HG03342 (cell line): ENCODE measurements around the gene MTIF3.

ENCODE experiments used
- ATAC-seq: cut with Tn5 transposase; IDR thresholded peaks from one replicate; pipeline ENCODE4 v1.9.1; 2021; ENCODE audit warnings: mild to moderate bottlenecking, moderate library complexity; ENCODE audit not compliant: unreplicated experiment

The MTIF3 gene, protein sequence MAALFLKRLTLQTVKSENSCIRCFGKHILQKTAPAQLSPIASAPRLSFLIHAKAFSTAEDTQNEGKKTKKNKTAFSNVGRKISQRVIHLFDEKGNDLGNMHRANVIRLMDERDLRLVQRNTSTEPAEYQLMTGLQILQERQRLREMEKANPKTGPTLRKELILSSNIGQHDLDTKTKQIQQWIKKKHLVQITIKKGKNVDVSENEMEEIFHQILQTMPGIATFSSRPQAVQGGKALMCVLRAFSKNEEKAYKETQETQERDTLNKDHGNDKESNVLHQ

DNA sequence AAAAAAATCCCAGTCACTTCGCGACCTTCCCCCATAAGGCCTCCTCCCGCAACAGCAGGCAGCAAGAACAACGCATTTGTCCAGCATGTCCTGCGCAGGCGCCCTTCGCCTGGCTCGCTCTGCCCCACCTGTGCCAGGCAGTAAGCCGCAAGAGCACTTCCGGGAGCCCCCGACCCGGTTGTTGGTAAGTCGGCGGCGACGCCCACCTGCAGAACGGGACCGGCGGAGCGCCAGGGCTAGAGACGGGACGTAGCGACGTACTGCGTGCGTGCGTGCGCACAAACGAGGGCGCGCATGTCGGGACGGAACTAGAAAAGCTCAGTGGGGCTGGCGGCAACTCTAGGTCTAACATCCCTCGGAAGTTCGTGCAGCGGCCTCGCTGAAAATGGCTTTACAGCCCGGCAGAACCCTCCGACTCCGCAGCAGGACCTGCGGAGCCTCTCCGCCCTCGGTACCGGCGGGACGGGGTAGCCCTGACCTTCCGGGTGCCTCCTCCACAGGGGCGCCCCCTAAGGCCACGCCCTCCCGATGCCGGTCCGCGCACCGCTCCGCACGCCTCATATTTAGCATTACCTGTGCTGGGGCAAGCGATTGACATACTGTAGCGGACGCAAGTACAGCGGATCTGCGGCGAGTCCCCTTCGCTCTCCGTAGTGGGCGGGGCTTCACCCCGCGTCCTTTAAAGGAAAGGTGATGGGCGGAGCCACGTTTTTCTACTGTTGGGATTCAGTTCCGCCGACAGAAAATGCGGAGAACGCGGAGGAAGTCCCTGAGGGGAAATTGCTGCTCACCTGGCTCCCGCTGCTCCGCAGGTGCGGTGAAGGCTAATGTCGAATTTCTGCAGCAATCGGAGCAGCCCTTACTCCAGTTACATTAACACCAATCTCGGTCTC lies at the start of gene MTIF3:
MTIF3 (minus strand) TSS at position 629 of the 893 bp plus-strand sequence. CDS start 10,116 bp downstream, outside the sequence.
- peak; percentile 86 for ATAC-seq

DNA sequence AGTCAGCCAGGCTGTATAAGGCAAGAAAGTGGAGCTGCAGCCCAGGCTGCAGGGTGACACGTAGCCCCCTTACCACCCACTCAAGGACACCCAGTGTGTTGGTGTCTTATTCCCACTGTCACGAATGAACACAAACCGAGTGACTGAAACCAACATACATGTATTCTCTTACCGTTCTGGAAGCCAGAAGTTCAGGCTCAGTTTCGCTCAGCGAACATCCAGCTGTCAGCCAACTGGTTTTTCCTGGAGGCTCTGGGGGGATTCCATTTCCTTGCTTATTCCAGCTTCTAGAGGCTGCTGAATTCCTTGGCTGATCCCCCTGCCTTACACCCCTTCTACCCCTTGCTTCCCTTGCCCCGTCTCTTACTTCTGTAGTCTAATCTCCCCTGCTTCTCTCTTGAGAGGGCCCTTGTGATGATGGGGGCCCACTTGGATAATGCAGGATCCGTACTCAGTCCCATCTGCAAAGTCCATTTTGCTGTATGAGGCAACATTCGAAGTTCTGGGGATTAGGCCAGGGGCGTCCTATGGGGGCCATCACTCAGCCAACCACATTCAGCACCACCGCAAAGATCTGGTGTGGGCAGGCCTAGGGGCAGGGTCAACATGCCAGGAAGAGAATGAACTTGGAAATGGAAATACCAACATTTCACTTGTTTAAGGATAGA lies 47.3 kb upstream of the MTIF3 start:
- ATAC-seq = no peak

DNA sequence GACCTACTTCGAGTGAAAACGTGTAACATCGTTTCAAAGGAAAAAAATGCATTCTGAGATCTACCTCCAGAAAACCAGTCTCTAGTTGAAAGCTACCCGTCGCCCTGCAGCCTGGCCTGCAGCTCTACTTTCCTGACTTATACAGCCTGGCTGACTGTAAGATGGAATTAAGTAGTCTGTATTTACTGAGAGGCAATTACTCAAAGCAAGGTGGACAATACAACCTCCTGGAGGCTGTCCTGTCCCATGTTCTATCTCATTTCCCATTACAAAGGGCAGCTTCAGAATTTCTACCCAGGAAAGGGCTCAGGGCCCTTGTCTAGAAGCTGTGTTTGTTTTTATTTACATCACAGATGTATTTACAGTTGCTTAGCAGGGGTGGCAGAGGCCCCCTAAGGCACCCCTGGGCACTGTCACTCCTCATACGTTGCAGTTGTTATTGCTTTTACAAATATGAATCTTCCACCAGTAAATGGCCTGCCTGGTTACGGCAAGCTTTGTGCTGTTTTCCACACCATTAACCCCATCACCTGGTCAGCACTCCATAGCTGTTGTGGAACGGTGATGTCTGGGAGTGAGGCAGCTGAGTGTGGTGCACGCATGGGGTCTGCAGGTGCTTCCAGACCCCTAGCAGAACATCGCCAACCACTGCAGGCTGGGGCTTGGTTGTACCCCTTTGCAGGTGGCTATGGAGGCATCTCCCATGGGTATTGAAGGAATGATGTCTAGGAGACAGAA lies 46.3 kb upstream of the MTIF3 start:
- ATAC-seq = no peak

DNA sequence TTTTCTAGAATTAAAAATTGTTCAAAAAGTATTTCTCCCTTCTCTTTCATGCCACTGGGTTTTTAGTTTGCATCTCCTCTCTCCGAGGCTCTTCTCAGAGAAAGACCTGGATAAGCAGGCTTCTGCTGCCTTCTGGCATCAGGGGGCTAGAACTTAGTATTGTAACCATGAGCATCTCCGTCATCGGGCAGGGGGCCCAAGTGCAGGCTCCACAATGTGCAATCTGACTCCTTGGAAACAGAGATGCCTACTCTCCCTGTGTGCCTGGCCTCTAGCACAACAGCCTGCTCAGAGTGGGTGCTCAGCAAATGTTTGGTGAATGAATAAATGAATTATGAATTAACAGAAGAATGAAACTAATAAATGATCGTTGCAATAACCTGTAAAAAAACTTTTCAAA lies 45.6 kb upstream of the MTIF3 start:
- no peak for ATAC-seq

DNA sequence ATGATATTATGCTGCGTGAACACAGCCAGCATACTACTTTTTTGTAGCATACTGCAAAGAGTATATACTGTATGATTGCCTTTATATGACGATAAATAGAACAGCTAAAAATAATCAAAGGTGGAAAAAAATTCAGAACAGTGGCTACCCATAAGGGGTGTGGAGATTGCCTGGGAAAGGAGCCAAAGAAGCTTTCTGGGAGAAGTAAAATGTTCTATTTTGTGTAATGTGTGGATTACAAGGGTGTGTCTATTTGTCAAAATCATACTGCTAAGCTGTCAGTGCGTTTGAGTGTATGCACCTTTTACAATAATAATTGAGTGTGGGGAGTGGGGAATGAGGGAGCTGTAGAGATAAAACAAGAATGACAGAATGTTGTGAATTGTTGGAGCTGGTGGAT lies 45.2 kb upstream of the MTIF3 start:
- ATAC-seq = no peak

DNA sequence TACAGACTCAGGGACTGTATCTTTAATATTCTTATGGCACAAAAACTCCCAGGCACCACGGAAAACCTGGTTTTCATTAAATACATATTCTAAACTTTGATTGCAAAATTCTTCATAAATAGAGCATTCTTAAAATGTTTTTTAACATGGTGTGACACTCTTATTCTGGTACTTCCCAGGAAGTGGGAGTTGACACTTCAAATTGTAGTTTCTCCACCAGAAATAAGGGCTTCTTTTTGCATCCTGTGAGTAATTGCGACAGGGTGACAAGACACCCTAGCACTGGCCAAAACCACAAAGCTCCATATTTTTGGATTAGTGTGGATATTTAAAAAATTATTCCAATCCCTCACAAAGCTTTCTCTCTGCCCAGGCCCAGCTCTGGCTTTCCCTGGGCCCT lies 43.6 kb upstream of the MTIF3 start:
- no peak for ATAC-seq

DNA sequence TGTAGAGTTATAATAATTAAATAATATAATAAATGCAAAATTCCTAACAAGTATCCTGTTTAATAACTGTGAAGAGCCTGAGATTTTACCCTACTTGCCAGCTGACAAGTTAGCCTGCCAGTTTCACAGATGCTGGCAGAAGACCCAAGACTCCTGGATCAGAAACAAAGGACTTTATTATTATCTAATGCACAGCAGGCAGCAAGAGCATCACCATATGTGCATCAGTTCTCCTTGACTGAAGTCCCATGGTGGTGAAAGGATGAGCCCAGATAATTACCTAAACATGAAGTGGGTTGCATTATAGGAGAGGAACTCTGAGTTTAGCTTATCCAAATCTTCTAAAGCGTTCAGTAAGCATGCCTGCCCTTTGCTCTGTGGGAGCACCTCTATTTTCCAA lies 39.1 kb upstream of the MTIF3 start:
- ATAC-seq = no peak

DNA sequence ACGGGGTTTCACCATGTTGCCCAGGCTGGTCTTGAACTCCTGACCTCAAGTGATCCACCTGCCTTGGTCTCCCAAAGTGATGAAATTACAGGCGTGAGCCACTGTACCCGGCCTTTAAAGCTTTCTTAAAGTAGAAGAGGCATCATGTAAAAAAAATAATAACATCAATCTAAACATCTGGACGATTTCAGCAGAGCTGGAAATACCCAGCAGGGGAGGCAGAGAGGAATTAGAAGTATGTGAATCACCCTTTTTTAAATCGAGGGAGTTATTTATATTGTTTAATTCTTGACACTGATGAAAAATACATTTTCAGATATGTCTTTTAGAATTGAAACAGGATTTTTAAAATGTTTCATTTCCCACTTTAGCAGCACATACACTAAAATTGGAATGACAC lies 37.4 kb upstream of the MTIF3 start:
- no peak for ATAC-seq

DNA sequence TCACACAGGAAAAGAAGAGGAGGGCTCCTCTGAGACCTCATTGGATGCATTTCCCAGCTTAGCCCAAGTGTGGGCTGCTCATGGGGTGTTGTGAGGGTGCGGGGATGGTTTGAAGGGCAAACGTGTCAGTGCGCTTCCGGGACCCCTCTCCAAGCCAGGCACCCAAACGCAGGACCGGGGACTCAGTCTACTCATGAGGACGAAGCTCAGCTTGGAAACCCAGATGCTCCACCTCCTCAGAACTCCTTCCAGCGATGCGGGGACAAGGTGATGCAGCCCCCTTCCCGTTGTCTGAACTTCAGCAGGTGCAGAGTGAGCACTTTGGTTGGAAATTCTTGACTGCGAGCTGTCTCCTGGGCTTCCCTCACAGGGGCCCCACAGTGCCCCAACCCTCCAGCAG lies 33.1 kb upstream of the MTIF3 start:
- no peak for ATAC-seq

DNA sequence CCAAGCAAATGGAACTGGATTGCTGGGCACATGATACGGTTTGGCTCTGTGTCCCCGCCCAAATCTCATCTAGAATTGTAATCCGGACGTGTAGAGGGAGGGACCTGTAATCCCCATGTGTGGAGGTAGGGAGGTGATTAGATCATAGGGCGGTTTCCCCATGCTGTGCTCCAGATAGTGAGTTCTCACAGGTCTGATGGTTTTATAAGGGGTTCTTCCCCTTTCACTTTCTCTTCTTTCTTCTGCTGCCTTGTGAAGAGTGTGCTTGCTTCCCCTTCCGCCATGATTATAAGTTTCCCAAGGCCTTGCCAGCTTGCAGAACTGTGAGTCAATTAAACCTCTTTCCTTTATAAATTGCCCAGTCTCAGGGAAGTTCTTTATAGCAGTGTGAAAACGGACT lies 32.6 kb upstream of the MTIF3 start:
- peak; percentile 96 for ATAC-seq

DNA sequence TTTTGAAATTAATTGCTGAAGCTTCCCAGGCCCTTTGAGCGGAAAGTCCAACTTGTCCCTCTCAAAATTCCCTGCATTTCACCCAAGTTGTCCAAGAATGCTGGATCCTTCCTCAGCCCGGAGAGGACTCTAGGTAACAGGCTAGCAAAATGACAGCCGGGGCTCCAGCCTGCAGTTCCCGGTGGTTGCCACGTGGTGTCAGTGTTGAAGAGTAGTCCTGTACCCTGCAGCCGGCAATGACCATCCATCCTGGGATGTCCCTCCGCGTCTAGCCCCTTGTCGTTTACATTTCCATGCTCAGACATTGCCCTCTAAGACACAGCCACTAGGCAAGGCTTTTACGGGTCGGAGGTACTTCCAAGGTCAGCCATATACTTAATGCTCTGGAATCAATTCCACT lies 31.4 kb upstream of the MTIF3 start:
- ATAC-seq = no peak

DNA sequence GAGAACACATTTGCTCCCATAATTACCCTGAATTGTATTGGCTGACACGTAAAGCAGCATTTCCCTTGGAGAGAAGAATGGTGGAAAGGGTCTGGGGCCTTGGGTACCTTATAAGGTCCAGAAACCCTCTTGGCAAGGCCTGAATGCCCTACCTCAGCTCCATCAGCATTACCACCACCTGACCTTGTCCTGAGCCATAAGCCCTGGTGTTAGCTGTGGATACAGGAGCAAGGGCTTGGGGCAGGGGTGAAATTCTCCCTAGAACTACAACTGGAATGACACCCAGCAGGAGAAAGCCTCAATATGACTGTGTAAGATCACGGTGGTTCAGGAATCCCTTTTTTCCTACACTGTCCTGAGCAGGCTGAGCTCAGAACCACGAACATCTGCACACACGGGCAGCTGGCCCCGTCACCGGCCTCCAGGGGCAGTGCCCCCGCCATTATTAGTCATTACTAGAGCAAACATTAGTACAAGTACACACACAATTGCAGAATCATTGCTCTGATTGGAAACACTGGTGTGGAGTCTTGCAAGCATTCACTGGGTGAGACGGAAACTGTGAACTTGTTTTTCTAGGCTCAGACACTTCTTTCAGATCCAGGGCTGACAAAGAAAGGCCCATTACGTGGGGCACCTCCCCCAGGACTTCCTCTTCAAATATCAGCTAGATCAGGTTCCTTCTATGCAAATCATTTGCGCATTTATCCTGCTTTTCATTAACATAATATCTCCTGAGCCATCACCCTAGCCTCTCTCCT lies 26.8 kb upstream of the MTIF3 start:
- ATAC-seq = peak; percentile 67

DNA sequence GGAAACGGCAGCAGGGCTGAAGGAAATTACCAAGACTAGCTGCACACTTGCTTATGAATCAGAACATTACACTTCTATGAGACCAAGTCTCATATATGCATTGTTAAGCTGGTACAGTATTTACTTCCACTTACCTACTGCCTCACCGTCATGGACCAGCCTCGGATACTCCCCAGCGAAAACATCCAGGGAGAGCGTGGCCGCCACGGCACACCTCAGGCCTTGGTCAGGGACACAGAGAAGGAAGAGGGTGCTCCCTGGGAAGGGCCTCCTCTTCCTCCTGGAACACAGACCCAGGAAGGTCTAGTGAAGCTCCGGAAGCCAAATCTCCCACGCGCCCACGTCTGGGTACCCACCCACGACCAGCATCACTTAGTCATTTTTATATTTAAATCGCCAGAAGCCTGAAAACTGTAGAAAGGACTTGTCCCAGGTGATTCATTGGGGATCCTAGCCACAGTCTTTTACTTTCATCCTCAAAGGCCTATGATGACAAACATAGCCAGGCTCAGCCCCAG lies 24.4 kb upstream of the MTIF3 start:
- no peak for ATAC-seq

DNA sequence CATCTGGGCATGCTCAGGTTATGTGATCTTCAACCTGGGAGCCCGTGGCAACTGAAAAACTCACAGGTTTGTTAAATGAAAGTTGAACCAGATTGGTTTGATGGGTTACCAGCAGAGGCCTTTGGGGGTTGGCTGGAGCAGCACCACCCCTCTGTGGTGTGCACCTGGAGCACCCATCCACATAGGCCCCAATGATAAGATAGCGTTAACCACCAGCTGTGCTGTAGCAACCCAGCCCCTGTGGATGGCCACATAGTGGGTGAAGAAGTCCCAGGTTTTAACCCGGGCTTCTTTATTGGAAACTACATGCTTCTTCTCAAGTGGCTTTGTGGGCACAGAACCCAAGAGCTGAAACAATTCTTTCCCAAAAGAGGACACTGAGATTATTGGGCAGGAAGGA lies 22.6 kb upstream of the MTIF3 start:
- ATAC-seq = no peak

DNA sequence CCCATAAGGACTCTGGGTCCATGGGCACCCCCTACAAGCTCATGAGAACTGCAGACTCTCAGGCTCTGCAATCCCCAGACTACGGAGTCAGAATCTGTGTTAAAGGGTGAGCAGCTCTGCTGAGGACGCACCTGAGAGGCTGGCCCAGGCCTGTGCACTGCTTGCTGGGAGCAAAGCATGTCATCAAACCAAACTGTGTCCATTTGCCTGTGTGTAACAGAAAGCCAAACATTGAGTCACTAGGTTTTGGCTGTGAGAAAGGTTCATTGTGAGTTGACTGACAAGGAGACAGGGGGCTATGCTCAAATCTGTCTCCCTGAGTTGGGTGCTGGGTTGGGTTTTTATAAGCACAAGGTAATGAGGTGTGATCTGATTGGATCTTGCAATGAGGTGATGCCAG lies 22.1 kb upstream of the MTIF3 start:
- ATAC-seq = no peak

DNA sequence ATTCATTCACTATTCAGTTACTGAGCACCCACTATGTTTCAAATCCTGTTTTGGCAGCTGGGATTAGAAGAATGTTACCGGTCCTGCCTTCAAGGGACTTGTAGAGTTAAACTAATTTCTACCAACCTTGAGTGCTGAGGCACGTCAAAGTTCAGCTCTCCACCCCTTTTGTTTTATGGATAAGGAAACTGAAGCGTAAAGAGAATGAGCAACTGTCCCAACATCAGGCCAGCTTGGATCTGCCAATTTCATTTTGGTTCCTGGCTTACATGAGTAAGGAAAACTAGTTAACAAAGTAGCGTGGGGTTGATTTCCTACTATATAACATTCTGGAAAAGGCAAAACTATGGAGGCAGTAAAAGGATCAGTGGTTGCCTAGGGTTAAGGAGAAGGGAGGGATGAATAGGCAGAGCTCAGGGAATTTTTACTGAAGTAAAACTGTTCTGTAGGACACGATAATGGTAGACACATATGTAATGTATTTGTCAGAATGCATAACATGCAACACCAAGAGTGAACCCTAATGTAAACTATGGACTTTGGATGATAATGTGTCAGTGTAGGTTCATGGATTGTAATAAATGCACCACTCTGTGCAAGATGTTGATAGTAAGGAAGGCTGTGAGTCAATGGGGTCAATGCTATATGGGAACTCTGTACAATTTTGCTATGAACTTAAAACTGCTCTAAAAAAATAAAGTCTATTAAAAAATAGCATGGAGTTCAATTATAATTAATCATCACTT lies 19.9 kb upstream of the MTIF3 start:
- ATAC-seq = no peak

DNA sequence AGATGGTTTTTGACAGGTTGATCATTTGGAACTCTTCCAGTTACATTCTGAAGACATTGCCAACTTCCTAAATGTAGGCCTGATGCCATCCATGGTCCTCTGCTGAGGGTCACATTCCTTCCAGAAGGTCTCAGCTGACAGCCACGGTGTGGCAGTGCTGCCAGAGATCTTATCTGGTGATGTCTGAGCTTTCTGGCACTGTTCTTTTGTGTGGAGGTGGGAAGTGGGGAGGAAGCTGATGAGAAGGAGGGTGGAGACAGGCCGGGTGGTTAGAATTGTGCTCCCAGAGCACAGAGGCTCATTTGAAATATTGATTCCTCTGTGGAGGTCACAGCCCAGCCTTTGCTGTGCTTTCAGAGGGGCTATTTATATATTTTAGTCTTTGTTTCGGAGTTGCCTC lies 16.1 kb upstream of the MTIF3 start:
- ATAC-seq = no peak

DNA sequence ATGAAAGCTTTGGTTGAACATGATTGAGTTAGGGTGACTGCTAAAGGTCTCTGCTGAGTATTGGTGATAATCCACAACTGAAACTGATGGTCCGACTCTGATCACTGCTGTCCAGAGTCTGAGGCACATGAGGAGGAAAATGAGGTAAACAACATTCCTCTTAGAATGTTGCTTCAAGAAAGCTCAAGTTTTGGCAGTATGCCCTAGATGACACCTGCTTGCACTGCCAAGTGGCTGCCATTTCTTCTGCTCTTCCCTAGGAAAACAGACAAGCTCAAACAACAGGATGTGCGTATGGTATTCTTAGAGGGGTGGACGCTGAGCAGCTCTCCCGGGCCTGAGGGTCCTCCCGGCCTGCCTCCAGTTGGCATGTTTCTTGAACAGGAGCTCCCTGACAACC lies 15.2 kb upstream of the MTIF3 start:
- ATAC-seq = no peak

DNA sequence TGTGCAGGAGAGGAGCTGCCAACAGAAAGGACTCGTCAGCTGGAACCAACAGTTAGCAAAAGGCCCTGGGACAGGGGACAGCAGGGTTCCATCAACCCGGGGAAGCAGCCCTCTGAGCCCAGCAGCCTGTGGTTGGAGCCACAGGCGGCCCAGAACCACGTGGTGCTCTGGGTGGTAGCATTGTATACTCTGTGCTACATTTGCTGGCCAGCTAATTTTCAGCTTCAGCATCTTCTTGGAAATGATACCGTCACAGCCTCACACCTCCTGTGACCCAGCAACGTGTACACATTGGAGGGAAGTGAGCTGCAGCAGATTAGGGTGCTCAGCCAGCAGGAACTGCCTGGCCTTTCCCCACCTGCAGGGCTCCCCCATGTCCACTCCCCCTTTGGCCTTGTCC lies 13.1 kb upstream of the MTIF3 start:
- no peak for ATAC-seq
